ENCODE measurements around the gene CAPN9.
"Not testable (repeated sequence)": the region's sequence is repeated elsewhere in the genome, so short reads cannot be mapped to it uniquely, and the experiment has no call there.

CAPN9 gene

GRCh38 chr1:230826166-230826875 is 79.1 kb downstream of the CAPN9 start:
- no peak for DNase-seq

- DNase-seq, result no peak
Measured at GRCh38 chr1:230827081-230827681, 80.0 kb downstream of the CAPN9 start.

GRCh38 chr1:230827801-230828200 is 80.6 kb downstream of the CAPN9 start:
- no peak for DNase-seq

- no peak for DNase-seq
Measured at GRCh38 chr1:230828421-230828820, 81.2 kb downstream of the CAPN9 start.

GRCh38 chr1:230831771-230832170 is 84.6 kb downstream of the CAPN9 start:
- no peak for DNase-seq

- no peak for DNase-seq
Measured at GRCh38 chr1:230832476-230832875, 85.3 kb downstream of the CAPN9 start.

- no peak for DNase-seq
Measured at GRCh38 chr1:230833511-230833910, 86.3 kb downstream of the CAPN9 start.

GRCh38 chr1:230834292-230834691 is 87.1 kb downstream of the CAPN9 start:
- no peak for DNase-seq

GRCh38 chr1:230836347-230836746 is 89.2 kb downstream of the CAPN9 start:
- no peak for DNase-seq

- DNase-seq, result no peak
Measured at GRCh38 chr1:230836793-230837192, 89.6 kb downstream of the CAPN9 start.

- no peak for DNase-seq
Measured at GRCh38 chr1:230839173-230839572, 92.0 kb downstream of the CAPN9 start.

- no peak for DNase-seq
Measured at GRCh38 chr1:230842801-230843200, 95.6 kb downstream of the CAPN9 start.

- no peak for DNase-seq
Measured at GRCh38 chr1:230843503-230844309, 96.5 kb downstream of the CAPN9 start.

GRCh38 chr1:230844561-230844960 is 97.4 kb downstream of the CAPN9 start:
- DNase-seq, result no peak

- not testable (repeated sequence) for DNase-seq
Measured at GRCh38 chr1:230845184-230845583, 98.0 kb downstream of the CAPN9 start.

- no peak for DNase-seq
Measured at GRCh38 chr1:230848235-230848634, 101.0 kb downstream of the CAPN9 start.

GRCh38 chr1:230849451-230850224 is 102.5 kb downstream of the CAPN9 start:
- DNase-seq, result no peak

- DNase-seq, result no peak
Measured at GRCh38 chr1:230850547-230850946, 103.4 kb downstream of the CAPN9 start.

GRCh38 chr1:230851291-230851691 is 104.1 kb downstream of the CAPN9 start:
- no peak for DNase-seq
